Right renal cortex interstitium (tissue), 3 donors: ENCODE results near the gene GLB1L2. TPM values are rescaled to one million over a fixed set of nuclear protein-coding genes. Genes with fewer than 3 reads are reported as not detected.
A peak's percentile ranks its signal among the peaks of the same experiment; 100 is the strongest.

Source experiments
- DNase-seq, 3 donors: peaks; one replicate each; pipeline ENCODE4 v3.0.0-alpha.2; 2013; ENCODE audit warnings: low read depth in 3 of 3, low spot score in 2 of 3
- polyA plus RNA-seq, 3 donors: library from polyadenylated mRNA; unstranded; fragments of 120-200 nt; gene quantifications; one replicate each; pipeline ENCODE4 v1.2.1, GENCODE V29; 2013; ENCODE audit not compliant: insufficient read length in 3 of 3

The GLB1L2 gene
- polyA plus RNA-seq, 3 donors, result 22.4 to 23.5 (median 23.3) TPM

DNA sequence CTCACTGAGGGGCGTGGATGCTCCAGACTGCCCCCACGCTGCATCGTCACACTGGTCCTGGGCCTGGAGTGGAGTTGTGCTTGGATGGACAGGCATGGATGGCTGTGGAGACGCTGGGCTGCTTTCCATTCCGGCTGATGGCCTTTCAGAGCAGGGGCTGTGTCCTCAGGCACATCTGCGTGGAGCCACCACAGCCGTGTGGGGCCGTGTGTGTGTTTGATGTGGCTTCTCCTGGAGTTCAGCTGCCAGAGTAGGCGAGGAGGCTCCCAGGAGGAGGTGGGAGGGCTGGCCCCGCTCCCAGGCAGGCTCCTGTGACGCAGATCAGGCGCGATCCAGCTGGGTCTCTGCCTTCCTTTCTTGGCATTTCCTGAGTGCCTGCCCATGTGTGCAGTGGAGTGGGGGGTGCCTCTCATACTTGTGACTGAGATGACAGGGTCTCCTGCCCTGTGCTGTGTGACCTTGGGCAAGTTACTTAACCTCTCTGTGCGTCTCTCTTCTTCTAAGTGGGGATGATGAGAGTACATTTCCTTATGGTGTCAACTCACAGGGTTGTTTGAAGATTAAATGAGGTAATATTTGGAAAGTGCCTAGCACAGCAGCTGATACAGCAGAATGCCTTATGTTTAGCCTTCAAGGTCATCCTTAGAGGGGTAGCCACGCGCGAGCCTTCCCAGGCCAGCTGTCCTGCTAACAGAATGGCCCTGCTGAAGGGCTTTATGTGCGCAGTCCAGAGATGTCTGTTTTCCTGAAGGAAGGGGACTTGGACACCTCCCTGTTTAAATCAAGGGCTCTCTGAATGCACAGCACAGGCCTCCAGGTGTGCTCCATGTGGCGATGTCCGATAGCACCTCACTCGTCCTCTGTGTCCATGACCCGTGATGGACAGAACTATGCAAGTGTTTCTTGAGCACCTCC, 33.5 kb downstream of the GLB1L2 start:
- DNase-seq, result no peak

DNA sequence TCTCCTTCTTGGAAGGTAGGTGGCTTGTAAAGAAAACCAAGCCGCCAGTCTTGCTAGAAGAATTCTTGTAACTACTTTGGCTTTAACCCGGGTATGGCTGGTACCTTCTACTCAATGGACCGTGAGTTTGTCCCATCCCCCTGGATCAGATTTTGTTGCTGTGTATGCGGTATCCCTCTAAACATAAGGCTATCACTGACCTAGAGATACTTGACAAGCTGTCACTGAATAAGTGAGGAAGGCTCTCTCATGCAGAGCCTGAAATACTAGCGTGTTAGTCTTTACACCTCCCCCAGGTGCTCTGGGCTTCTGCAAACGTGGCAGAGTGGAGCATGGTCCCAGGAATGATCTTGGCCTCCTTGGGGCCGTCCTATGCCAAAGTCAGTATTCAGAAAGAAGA, 34.5 kb downstream of the GLB1L2 start:
- peak in 2 of 3 donors; percentile 5 to 19 for DNase-seq

DNA sequence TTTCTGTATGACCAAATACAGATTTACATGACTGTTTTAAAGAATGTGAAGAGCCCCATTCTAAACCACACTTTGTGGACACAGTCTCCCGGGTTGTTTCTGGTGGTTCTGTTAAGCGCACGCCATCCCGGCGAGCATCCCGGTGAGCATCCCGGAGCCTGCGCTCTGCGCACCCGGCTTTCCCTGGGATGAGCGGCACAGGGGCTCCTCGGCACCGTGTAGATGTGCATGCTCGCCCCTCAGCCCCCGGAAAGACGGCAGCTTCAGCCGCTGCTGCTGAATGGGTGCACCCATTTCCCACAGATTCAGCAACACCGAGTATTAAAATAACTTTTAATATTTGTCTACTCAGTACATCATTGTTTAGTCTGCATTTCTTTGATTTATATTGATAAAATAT, 36.0 kb downstream of the GLB1L2 start:
- DNase-seq, result no peak

DNA sequence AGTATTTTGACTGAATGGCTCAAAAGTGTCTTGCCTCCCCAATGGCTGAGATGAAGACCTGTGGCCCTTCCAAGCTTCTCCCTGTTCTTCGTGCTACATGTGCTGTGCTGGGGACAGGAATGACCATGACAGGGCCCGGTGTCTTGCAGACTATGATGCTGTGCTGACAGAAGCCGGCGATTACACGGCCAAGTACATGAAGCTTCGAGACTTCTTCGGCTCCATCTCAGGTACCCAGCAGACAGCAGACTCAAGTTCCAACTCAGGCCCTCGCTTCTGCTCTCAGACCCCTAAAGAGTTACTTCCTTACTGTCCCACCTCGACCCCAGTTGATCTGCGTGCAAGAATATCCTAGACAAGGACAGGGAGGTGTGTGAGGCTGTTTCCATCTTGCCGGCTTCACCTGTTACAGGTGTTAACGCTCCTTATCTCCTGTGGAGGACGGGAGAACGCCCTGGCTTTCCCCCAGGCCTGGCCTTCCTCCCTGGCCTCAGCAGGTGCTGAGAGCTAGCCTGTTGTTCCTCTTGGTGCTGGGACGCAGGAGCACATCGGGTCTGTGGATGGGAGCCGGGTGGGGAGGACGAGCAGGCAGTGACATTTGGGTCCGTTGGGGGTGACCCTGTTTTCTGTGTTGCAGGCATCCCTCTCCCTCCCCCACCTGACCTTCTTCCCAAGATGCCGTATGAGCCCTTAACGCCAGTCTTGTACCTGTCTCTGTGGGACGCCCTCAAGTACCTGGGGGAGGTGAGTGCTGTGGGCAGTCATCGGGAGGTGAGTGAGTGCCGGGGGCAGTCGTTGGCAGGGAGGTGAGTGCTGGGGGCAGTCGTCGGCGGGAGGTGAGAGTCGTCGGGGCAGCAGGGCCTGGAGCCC, 38.1 kb downstream of the GLB1L2 start:
- DNase-seq, result no peak

DNA sequence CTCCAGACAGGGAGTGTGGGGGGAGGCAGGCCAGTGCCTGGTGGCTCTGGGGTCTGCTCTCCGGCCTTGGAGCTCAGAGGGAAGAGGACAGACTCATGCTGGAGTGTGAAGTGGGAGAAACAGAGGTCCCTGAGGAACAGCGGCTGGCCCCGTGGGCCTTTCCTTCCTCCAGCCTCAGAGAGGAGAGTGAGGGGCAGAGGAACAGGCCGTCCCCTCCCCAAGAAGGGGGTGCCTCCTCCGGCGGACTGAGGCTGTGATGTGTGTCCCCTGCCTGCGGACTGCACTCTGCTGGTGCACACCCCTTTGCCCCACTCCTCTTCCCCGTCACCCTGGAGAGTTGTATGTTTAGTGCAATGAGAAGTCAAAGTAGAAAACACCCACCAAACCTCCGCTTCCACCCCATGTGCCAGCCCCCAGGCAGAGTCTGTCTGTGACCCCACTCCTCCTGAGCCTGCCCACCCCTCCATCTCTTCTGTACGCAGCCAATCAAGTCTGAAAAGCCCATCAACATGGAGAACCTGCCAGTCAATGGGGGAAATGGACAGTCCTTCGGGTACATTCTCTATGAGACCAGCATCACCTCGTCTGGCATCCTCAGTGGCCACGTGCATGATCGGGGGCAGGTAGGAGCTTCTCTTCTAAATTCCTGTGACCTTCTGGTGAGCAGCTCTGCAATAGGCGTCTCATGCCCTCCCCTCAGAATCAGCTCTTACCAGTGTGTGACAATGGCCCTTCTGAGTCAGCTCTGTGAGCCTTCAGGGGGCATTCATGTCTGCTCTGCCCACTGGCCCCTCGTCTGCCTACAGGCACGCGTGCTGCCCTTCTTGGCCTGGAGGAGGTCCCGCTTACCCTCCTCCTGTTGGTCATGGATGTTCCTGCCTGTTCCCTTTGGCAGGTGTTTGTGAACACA, 39.0 kb downstream of the GLB1L2 start:
- DNase-seq, result no peak

DNA sequence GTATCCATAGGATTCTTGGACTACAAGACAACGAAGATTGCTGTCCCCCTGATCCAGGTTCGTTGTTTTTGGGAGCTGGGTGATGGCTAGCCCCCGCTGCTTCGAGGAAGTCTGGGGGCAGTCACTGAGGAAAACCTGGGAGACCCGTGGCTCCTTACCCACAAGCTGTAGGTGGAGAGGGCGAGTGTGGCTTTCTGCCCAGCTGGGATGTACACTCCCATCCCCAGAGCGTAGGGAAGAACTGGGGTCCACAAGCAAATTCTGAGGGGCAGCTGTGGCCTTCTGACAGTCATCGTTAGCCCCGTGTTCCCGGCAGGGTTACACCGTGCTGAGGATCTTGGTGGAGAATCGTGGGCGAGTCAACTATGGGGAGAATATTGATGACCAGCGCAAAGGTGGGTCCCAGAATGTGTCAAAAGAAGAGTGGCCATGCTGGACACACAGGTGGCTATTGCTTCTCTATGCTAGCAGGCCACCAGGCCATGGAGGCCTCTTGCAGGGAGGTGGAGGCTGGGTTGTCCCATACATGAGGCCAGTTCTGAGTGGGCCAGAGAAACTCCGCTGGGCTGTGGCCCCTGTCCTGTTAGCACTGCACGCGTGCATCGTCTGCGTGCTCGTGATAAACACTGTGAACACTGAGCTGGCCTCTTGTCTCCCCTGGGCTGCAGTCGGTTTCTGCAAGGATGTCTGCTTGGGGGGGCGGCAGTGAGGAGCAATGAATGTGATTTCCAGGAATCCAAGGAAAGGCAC, 39.8 kb downstream of the GLB1L2 start:
- no peak for DNase-seq

DNA sequence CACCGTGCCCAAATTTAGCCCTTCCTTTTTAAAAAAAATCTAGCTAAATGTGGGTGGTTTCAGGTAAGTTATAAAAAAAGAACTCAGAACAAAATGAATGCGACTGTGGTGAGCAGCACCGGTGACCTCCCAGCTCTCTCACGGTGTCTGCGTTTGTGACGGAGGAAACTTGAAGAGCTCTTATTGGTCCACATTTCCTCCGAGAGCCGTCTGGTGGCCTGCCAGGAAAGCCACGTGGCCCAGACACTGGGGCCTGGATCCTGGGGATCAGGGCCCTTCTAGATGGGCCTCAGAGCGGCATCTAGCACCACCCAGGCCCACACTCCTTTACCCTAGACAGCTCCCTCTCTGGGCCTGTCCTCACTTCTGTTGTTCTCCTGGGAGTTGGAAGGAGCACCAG, 40.7 kb downstream of the GLB1L2 start:
- no peak for DNase-seq

DNA sequence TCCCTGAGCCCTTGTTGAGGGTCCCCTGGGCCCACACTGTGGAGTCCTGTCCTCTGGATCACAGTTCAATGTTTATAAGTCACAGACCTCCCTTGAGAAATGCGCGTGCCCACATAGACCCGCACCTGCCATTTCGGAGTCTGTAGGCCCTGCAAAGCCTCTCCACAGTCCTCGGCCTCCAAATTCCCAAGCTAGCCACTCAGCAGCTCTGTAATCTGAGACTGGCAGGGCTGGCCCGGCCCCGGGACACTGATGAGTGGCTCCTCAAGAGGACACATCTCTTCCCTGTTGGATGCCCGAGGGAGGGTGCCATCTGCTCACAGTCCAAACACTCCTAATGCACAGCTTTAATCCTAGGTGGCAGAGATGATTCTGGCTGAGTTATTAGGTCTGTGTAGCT, 41.2 kb downstream of the GLB1L2 start:
- DNase-seq, result no peak

DNA sequence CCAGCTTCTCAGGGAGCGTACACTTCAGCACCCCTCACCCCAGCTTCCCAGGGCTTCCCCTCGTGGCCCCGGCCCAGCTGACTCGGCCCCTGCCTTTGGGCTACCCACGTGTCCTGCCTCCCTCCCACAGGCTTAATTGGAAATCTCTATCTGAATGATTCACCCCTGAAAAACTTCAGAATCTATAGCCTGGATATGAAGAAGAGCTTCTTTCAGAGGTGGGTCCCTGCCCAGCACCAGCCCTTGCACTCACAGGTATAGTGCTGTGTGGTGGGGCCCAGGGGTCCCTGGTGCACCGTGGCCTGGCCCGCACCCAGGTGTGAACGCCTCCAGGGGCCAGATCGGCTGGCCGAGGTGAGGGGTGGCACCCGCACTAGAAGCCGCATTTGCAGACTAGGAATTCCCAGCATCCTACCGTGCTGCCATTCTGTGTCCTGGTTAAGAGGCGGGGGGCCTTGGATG, 41.8 kb downstream of the GLB1L2 start:
- DNase-seq, result no peak

DNA sequence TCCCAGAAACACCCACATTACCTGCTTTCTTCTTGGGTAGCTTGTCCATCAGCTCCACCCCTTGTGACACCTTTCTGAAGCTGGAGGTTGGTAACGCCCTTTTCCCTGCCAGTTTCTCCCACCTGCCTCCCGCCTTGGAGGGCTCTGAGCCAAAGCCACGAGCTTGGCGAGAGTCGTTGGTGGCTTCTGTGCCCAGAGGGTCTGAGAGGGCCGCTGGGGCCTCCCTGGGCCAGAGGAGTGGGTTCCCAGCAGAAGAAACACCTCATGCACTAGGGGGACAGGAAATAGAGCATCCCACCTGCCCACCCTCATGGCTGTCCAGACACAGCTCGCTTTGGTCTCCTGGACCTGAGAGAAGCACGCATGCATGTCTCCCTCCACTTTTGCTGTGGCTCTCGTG, 42.4 kb downstream of the GLB1L2 start:
- no peak for DNase-seq

DNA sequence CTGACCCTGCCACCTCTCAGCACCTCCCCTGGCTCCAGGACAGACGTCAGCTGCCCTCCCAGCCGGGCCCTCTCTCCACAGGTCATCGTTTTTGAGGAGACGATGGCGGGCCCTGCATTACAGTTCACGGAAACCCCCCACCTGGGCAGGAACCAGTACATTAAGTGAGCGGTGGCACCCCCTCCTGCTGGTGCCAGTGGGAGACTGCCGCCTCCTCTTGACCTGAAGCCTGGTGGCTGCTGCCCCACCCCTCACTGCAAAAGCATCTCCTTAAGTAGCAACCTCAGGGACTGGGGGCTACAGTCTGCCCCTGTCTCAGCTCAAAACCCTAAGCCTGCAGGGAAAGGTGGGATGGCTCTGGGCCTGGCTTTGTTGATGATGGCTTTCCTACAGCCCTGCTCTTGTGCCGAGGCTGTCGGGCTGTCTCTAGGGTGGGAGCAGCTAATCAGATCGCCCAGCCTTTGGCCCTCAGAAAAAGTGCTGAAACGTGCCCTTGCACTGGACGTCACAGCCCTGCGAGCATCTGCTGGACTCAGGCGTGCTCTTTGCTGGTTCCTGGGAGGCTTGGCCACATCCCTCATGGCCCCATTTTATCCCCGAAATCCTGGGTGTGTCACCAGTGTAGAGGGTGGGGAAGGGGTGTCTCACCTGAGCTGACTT, 43.2 kb downstream of the GLB1L2 start:
- no peak for DNase-seq

DNA sequence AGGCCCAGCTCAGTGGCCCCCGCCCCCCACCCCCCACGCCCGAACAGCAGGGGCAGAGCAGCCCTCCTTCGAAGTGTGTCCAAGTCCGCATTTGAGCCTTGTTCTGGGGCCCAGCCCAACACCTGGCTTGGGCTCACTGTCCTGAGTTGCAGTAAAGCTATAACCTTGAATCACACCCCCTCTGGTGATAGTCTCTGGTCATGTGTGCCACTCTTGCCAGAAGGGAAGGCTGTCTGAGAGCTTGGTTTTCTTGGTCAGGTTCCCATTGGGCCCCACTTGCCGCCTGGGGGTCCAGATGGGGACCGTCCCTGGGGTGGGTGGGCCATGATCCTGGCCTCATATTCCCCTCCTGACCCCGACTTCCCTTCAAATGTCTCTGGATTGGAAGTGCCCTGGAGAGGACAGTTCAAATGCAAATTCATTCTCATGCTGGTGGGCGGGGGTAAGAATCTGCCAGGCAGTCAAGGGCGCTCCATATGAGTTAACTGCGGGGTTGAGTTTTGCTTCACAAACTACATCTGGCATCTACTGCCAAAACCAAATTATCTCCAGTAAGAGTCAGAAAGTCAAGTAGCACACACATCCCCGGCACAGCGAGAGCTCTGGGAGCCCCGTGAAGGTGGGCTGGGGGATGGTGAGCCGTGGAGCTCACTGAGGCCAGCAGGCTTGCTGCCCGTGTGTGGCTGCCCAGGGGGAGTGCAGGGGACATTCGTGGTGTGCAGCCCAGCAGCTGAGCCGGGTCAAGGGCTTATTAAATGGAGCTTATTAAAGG, 44.5 kb downstream of the GLB1L2 start:
- DNase-seq, result no peak

DNA sequence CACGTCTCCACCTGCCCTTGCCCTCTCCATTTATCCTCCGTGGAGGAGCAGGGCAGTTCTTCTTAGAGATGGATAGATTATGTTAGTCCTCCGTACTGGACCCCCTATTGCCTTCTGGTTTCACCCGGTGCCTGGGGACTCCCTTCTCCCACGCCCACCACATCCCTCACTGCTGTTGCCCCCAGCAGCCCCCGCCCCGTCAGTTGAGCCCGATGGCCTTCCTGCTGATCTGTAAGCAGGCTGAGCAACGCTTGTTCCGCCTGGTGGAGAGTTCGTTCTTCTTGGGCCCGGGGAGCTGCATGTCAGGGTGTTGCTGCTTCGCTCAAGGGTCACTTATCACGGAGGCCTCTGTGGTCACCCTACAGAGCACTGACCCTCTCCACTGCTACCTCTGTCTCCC, 46.1 kb downstream of the GLB1L2 start:
- no peak for DNase-seq

DNA sequence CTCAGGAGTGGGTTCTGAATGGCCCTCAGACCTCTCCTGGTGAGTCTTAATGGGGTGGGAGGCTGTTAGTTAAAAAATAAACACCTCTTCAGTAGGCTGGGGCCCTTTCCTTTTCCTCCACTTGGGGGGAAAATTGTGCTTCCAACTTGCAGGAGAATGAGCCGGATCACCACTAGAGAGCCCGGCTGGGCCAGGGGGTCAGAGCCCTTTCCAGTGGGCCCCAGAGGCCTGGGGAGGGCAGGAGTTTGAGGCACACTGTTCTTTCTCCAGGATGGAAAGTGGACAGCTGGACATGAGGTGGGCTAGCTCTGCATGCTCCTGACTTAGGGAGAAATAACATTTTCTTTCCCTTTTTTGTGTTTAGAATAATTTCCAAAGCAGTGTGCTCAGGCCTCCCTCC, 47.5 kb downstream of the GLB1L2 start:
- no peak for DNase-seq

DNA sequence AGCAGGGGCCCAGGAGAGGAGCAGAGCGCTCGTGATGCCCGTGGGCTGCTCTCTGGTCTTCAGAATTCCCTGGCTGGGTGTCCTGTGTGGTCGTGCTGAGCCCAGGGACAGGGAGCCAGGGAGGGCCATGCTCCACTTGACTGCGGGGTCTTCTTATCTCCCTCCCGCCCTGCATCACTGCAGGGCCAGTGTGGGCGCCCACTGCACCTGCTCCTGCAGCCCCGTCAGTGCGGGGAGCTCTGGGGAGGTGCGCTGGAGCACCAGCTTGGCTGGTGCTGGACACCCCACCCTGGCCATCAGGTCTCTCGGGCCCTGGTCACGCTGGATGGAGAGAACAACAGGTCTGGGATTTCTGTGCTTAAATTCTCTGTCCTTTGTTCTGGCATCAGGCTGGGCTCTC, 48.4 kb downstream of the GLB1L2 start:
- no peak for DNase-seq

DNA sequence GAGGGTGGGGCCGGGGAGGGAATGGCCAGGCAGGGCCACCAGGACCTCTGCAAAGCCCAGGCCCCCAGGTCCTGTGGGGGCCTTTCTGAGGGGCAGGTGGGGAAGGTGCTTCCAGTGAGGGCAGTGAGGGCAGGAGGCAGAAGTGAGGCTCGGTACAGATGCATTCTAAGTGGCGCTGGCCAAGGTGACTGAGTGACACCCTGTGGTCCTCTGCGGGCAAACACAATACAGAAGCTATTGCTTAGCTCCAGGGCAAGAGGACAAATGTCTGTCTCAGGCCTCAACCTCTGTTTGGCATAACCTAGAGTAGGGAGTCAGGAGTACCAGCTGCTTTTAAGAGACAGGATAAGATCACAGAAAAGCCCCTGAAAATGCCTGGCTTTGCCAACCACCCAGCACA, 49.0 kb downstream of the GLB1L2 start:
- DNase-seq, result no peak

DNA sequence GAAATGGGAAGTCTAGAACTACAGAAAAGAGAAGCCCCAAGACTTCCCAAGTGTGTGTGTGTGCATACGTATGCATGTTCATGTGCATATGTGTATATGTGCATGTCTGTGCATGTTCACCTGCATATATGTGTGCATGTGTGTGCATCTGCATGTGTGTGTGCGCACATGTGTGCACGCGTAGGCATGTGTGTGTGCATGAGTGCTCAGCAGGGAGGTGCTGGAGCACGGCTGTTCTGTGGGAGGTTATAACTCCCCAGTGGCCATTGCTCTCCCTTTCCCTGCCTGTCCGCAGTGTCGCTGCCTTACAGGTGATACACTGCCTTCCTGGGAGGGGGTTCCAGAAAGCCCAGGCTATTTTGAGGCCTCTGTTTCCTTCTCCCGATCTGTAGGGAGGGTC, 50.5 kb downstream of the GLB1L2 start:
- DNase-seq, result no peak

DNA sequence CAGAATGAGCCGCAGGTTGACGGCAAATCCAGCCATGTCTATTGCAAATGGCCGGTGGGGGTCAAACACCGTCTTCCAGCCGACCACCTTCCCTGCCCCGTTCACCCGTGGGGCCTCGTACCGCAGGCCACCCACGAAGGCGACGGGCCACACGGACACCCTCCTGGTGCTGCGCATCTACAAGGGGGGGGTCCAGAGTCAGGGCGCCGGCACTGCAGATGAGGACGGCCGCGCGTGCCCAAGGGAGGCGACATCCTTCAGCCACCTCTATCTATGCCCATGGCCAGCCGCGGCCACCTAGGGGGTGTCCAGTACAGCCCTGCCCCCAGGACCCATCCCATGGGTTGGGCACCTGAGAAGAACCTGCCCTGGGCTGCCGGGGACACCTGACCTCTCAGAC, 51.0 kb downstream of the GLB1L2 start:
- no peak for DNase-seq
